D721Med (cell line): ENCODE results near the gene SNPH.

Source experiments
- DNase-seq: peaks from one replicate; pipeline ENCODE4 v3.0.0; 2011; ENCODE audit warnings: low spot score; ENCODE audit not compliant: insufficient read length
- FAIRE-seq: peaks from 2 replicates; lab custom pipeline; 2011; peaks lifted over from hg19 to GRCh38; lab: Jason Lieb, UNC
- TF ChIP-seq, protein P1 (sequence below): IDR thresholded peaks from 2 replicates; pipeline ENCODE4 v1.5.1; 2012; ENCODE audit warnings: mild to moderate bottlenecking, control low read depth; ENCODE audit not compliant: insufficient read depth; ENCODE audit errors: missing control alignments

Gene SNPH

DNA sequence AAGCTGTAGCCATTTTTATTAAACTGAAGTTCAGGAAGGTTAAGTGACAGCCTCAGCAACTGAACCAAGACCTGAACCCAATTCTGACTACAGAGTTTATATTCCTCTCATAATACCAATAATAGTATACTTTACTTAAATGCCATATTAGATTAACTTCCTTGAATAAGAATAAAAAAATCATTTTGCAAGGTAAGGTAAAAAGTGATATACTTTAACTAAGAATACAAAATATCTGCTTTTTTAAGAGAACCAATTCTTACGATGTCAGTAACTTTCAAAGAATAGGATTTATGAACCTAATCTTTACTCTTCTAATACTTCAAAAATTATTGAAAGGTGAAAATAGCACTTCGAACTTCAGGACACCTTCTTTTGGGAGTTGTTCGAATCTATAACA lies 36.6 kb upstream of the SNPH start:
- FAIRE-seq (no peak), DNase-seq (no peak)
- TF ChIP-seq, protein P1, sequence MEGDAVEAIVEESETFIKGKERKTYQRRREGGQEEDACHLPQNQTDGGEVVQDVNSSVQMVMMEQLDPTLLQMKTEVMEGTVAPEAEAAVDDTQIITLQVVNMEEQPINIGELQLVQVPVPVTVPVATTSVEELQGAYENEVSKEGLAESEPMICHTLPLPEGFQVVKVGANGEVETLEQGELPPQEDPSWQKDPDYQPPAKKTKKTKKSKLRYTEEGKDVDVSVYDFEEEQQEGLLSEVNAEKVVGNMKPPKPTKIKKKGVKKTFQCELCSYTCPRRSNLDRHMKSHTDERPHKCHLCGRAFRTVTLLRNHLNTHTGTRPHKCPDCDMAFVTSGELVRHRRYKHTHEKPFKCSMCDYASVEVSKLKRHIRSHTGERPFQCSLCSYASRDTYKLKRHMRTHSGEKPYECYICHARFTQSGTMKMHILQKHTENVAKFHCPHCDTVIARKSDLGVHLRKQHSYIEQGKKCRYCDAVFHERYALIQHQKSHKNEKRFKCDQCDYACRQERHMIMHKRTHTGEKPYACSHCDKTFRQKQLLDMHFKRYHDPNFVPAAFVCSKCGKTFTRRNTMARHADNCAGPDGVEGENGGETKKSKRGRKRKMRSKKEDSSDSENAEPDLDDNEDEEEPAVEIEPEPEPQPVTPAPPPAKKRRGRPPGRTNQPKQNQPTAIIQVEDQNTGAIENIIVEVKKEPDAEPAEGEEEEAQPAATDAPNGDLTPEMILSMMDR = no peak

DNA sequence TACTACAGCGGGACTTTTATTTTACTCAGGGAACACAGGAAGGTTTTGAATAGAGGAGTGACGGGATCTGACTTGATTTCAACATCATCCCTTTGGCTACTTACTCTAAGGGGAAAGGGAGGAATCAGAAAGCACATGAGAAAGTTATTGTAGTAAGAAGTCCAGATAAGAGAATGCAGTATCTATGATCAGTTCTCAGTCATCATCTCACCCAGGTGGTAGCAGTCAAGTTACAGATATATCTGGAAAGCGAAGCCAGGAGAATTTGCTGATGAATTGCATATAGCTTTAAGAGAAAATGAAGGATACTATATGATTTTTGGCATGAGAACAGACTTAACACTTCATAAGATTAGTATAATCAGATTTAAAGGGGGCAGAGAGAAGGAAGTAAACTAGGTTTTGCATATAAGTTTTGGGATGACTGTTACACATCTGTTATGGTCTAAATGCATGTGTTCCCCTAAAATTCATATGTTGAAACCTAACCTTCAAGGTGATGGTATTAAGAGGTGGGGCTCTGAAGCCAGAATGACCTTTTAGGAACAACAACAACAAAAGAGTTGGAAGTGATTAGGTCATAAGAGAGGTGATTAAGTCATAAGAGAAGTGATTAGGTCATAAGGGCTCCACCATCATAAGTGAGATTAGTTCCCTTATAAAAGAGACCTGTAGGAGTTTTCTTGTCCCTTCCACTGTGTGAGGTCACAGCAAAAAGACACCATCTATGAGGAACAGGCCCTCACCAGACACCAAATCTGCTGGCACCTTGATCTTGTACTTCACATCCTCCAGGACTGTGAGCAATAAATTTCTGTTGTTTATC lies 33.6 kb upstream of the SNPH start:
- no peak for FAIRE-seq
- DNase-seq = no peak
- TF ChIP-seq, protein P1 = no peak

DNA sequence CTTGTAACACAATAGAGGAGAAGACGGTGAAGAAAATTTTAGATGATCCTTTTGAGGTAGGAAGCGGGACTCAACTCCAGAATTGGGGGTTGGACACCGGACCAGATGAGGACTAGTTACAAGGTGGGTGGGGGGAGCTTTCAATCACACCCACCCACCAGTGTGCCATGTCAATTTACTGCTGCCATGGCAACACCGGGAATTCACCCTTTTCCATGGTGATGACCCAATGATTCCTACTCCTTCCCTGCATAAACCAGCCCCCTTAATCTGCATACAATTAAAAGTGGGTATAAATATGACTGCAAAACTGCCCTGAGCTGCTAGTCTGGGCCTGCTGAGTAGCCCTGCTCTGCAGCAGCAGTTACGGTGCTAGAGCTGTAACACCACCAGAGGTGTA lies 25.5 kb upstream of the SNPH start:
- DNase-seq = no peak
- FAIRE-seq = no peak
- TF ChIP-seq, protein P1 = no peak

DNA sequence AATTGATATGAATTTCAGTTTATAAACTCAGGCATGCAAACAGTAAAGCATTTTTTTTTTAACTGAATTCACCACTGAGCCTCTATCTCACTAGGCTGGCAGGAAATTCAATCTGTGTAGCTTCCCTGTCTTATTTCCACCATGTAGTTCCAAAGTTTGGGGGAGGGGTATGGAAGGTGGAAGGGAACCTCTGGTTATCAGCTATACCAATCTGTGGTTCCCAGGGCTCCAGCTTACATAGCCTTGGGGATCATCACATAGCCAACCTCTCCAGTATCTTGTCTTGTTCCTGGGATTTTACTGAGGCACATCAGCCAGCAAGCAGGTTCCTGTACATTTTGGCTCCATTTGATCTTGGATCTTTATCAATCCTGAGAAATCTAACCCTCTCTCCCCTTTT lies 24.6 kb upstream of the SNPH start:
- TF ChIP-seq, protein P1 = no peak
- FAIRE-seq = no peak
- no peak for DNase-seq

DNA sequence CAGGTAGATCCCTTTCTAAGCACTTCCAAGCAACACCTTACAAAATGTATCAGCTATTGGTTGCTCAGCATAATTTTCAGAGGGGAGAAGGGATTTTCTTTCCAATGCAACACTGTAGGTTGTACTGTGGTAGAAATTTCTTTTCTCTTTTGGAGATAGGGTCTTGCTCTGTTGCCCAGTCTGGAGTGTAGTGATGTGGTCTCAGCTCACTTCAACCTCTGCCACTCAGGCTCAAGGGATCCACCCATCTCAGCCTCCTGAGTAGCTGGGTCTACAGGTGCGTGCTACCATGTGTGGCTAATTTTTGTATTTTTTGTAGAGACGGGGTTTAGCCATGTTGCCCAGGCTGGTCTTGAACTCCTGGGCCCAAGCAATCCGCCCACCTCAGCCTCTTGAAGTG lies 24.0 kb upstream of the SNPH start:
- TF ChIP-seq, protein P1 = no peak
- FAIRE-seq = no peak
- no peak for DNase-seq

DNA sequence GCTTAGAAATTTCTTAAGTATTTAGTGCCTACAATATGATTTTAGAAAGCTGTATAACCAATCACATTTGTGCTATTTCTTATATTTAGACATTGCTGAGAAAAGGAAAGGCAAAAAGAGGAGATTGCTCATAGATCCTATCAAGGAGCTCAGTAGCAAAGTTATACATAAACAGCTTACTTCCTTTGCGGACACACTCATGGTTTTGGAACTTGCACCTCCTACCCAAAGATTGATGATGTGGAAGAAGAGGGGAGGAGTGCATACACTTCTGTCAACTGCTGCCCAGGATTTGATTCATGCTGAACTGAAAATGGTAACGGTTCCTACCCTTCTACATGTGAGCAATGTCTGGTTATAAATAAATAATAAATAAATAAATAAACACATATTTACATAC lies 23.6 kb upstream of the SNPH start:
- DNase-seq (no peak), FAIRE-seq (no peak)
- TF ChIP-seq, protein P1 = no peak

DNA sequence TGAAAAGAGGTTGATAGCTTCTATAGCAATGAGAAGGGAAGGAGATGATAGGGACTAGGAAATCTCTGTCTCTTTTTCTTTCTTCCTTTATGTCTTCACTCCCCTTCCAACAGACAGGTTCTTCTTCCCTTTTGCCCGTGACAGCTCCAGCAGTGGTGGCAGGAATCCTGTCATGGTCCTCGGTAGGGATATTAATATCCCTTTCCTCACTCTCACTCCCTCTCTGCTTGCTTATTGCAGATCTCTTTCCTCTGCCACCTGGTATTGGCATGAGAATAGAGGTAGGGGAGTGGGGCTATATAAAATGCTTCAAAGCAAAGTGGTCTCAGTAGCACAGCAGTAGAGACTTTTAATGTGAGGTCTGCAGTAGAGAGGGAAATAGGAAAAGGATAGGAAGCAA lies 20.5 kb upstream of the SNPH start:
- FAIRE-seq (no peak), DNase-seq (no peak)
- TF ChIP-seq, protein P1 = no peak
